Small intestine (tissue), 7 donors: ENCODE data around the gene FGD1. TPM values are rescaled to one million over a fixed set of nuclear protein-coding genes. Genes with fewer than 3 reads are reported as not detected.
"Not testable (repeated sequence)": the region's sequence is repeated elsewhere in the genome, so short reads cannot be mapped to it uniquely, and the experiment has no call there.

Source experiments
- DNase-seq, 2 donors: peaks; one replicate each; pipeline versions ENCODE4 v3.0.0 to v3.0.0-alpha.2; 2013
- FAIRE-seq: peaks from 2 replicates; lab custom pipeline; 2012; peaks lifted over from hg19 to GRCh38; lab: Jason Lieb, UNC
- H3K27ac ChIP-seq, 3 donors: one replicate each; pipeline ENCODE4 v1.5.1; 2013; ENCODE audit warnings: low read length in 2 of 3, mild to moderate bottlenecking in 2 of 3, control low read depth in 1 of 3, inconsistent platforms in 1 of 3, low read depth in 1 of 3, moderate library complexity in 1 of 3
- H3K27me3 ChIP-seq, 3 donors: one replicate each; pipeline ENCODE4 v1.6.1; 2013; ENCODE audit warnings: low read length in 3 of 3, inconsistent platforms in 1 of 3; ENCODE audit not compliant: control insufficient read depth in 3 of 3, insufficient read depth in 3 of 3
- H3K36me3 ChIP-seq, 3 donors: one replicate each; pipeline ENCODE4 v1.6.1; 2013; ENCODE audit warnings: low read length in 3 of 3, inconsistent platforms in 1 of 3, low read depth in 1 of 3, mild to moderate bottlenecking in 1 of 3, moderate library complexity in 1 of 3; ENCODE audit not compliant: control insufficient read depth in 3 of 3, insufficient read depth in 2 of 3
- H3K4me1 ChIP-seq, 3 donors: one replicate each; pipeline ENCODE4 v1.6.1; 2013; ENCODE audit warnings: low read length in 2 of 3, inconsistent platforms in 1 of 3, low read depth in 1 of 3, mild to moderate bottlenecking in 1 of 3, moderate library complexity in 1 of 3; ENCODE audit not compliant: control insufficient read depth in 3 of 3, insufficient read depth in 2 of 3
- H3K4me3 ChIP-seq, 3 donors: one replicate each; pipeline ENCODE4 v1.5.1; 2013; ENCODE audit warnings: low read length in 3 of 3, control low read depth in 1 of 3, inconsistent platforms in 1 of 3, low read depth in 1 of 3, mild to moderate bottlenecking in 1 of 3, moderate library complexity in 1 of 3
- H3K9me3 ChIP-seq, 2 donors: one replicate each; pipeline ENCODE4 v1.6.1; 2013; ENCODE audit warnings: low read depth in 1 of 2, low read length in 1 of 2; ENCODE audit not compliant: control insufficient read depth in 2 of 2, insufficient read depth in 1 of 2
- WGBS, 3 donors: extraction: QIAGEN DNeasy Blood & Tissue Kit; methylation state at CpG; one replicate each; pipeline ENCODE4 v1.1.7; 2013; 5-methylcytosine and 5-hydroxymethylcytosine counted together
- polyA plus RNA-seq, 4 donors: library from polyadenylated mRNA; stranded (reverse) in 3 of 4; unstranded in 1 of 4; fragments of 200-250 nt in 3 of 4; fragments of 120-200 nt in 1 of 4; gene quantifications; one replicate each; pipeline versions ENCODE4 v1.2.1 to v1.2.3, GENCODE V29; 2013
- donor health status: healthy with polysubstance abuse.
- donor health status: control.
- donor health status: control.
- donor health status: Bipolar disorder and iron deficiency.
- donor health status: healthy.

FGD1 gene
- polyA plus RNA-seq, 4 donors = 0.81 to 7.7 (median 1.9) TPM

GRCh38 chrX:54509400-54509799, 13.4 kb upstream of the FGD1 start:
- no peaks in the 10 kb centered on the region for H3K36me3 ChIP-seq
- FAIRE-seq = no peak

GRCh38 chrX:54496936-54497335, 902 bp upstream of the FGD1 start:
- FAIRE-seq (no peak), DNase-seq (no peak)
- H3K4me3 ChIP-seq = no peak overlapping the region
- no peaks in the 10 kb centered on the region for H3K27me3 ChIP-seq
- H3K36me3 ChIP-seq = peaks cover 0 to 2% (median 0%) of the 10 kb centered on the region in 3 donors
- H3K4me1 ChIP-seq = no peaks in the 10 kb centered on the region
- H3K9me3 ChIP-seq = no peaks in the 10 kb centered on the region
- peak overlapping the region in 1 of 3 donors; percentile 13 for H3K27ac ChIP-seq
- WGBS, 3 donors = 78 to 85% (median 84%) methylated on average over 6 of the region's 6 CpGs

More at GRCh38 chrX:54509400-54509799, 13.4 kb upstream of the FGD1 start:
- no peak for DNase-seq
- Histone ChIP-seq H3K4me3 (no peak overlapping the region), H3K4me1 (no peaks in the 10 kb centered on the region), H3K27me3 (no peaks in the 10 kb centered on the region), H3K27ac (no peak overlapping the region), H3K9me3 (no peaks in the 10 kb centered on the region)
- WGBS, 3 donors = 51 to 73% (median 72%) methylated on average over 3 to 4 of the region's 4 CpGs

- peak overlapping the region in 1 of 3 donors; percentile 50 for H3K4me3 ChIP-seq
- no peaks in the 10 kb centered on the region for H3K9me3 ChIP-seq
- H3K36me3 ChIP-seq = peaks cover 0 to 2% (median 0%) of the 10 kb centered on the region in 3 donors
- 53 to 80% (median 66%) methylated on average over 5 of the region's 5 CpGs for WGBS, 3 donors
- peak overlapping the region in 2 of 3 donors; percentile 13 to 44 for H3K27ac ChIP-seq
- no peak for DNase-seq
- no peaks in the 10 kb centered on the region for H3K4me1 ChIP-seq
- no peaks in the 10 kb centered on the region for H3K27me3 ChIP-seq
- FAIRE-seq = no peak
Observed at GRCh38 chrX:54496517-54496852, 451 bp upstream of the FGD1 start.

GRCh38 chrX:54494989-54495813, 833 bp downstream of the FGD1 start:
- Histone ChIP-seq H3K27me3 (no peaks in the 10 kb centered on the region), H3K36me3 (peaks cover 0 to 2% (median 0%) of the 10 kb centered on the region in 3 donors), H3K9me3 (no peaks in the 10 kb centered on the region), H3K4me3 (peak overlapping the region; percentile 31 to 62 (median 58)), H3K27ac (peak overlapping the region in 1 of 3 donors; percentile 61), H3K4me1 (no peaks in the 10 kb centered on the region)
- 2 to 46% (median 24%) methylated on average over 14 to 86 of the region's 86 CpGs for WGBS, 3 donors
- DNase-seq = peak; percentile 10 to 41
- FAIRE-seq = no peak

- H3K27me3 ChIP-seq = no peaks in the 10 kb centered on the region
- FAIRE-seq (no peak), DNase-seq (no peak)
- peaks cover 0 to 2% (median 0%) of the 10 kb centered on the region in 3 donors for H3K36me3 ChIP-seq
- no peaks in the 10 kb centered on the region for H3K9me3 ChIP-seq
- H3K27ac ChIP-seq = peak overlapping the region in 1 of 3 donors; percentile 33
- peak overlapping the region in 2 of 3 donors; percentile 58 to 62 for H3K4me3 ChIP-seq
- no peaks in the 10 kb centered on the region for H3K4me1 ChIP-seq
- WGBS, 3 donors = 29 to 50% (median 44%) methylated on average over 10 of the region's 10 CpGs
Observed at GRCh38 chrX:54494166-54494988, 1.7 kb downstream of the FGD1 start.

GRCh38 chrX:54492340-54492739, 3.7 kb downstream of the FGD1 start:
- Histone ChIP-seq H3K9me3 (no peaks in the 10 kb centered on the region), H3K27me3 (no peaks in the 10 kb centered on the region), H3K4me3 (no peak overlapping the region), H3K36me3 (peaks cover 0 to 2% (median 0%) of the 10 kb centered on the region in 3 donors), H3K27ac (no peak overlapping the region), H3K4me1 (no peaks in the 10 kb centered on the region)
- 56 to 69% (median 62%) methylated on average over 6 of the region's 6 CpGs for WGBS, 3 donors
- DNase-seq (no peak), FAIRE-seq (no peak)

GRCh38 chrX:54489819-54490218, 6.2 kb downstream of the FGD1 start:
- H3K27ac ChIP-seq, H3K4me1 ChIP-seq, H3K4me3 ChIP-seq, FAIRE-seq, H3K27me3 ChIP-seq, H3K9me3 ChIP-seq, H3K36me3 ChIP-seq, DNase-seq: not testable (repeated sequence)
- 90 to 96% (median 95%) methylated on average over 5 of the region's 5 CpGs for WGBS, 3 donors

- Histone ChIP-seq H3K4me1 (peaks cover 0 to 5% (median 0%) of the 10 kb centered on the region in 3 donors), H3K4me3 (no peak overlapping the region), H3K27me3 (no peaks in the 10 kb centered on the region), H3K9me3 (no peaks in the 10 kb centered on the region), H3K36me3 (no peaks in the 10 kb centered on the region), H3K27ac (no peak overlapping the region)
- 48 to 57% (median 50%) methylated on average over 2 to 3 of the region's 3 CpGs for WGBS, 3 donors
- DNase-seq (no peak), FAIRE-seq (no peak)
Observed at GRCh38 chrX:54484666-54485065, 11.4 kb downstream of the FGD1 start.
